Measurements from ENCODE around the gene FLT1. TPM values are rescaled to one million over a fixed set of nuclear protein-coding genes. Genes with fewer than 3 reads are reported as not detected.

The FLT1 gene
- total RNA-seq, 1 donor from 2014 or later = 6.5 TPM

GRCh38 chr13:28415994-28416421, 78.9 kb downstream of the FLT1 start:
- no peak overlapping the region for H3K4me3 Mint-ChIP-seq
- no peaks in the 10 kb centered on the region for H3K27me3 Mint-ChIP-seq (ENCODE audit: low read depth)
- H3K4me1 Mint-ChIP-seq = peaks cover 6% of the 10 kb centered on the region
- TF ChIP-seq, protein P1, sequence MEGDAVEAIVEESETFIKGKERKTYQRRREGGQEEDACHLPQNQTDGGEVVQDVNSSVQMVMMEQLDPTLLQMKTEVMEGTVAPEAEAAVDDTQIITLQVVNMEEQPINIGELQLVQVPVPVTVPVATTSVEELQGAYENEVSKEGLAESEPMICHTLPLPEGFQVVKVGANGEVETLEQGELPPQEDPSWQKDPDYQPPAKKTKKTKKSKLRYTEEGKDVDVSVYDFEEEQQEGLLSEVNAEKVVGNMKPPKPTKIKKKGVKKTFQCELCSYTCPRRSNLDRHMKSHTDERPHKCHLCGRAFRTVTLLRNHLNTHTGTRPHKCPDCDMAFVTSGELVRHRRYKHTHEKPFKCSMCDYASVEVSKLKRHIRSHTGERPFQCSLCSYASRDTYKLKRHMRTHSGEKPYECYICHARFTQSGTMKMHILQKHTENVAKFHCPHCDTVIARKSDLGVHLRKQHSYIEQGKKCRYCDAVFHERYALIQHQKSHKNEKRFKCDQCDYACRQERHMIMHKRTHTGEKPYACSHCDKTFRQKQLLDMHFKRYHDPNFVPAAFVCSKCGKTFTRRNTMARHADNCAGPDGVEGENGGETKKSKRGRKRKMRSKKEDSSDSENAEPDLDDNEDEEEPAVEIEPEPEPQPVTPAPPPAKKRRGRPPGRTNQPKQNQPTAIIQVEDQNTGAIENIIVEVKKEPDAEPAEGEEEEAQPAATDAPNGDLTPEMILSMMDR (IDR thresholded peaks at IDR 0.05; ENCODE audit: unreplicated experiment) = no peak
- H3K36me3 Mint-ChIP-seq = no peaks in the 10 kb centered on the region
- no peak for DNase-seq (ENCODE audit: low spot score in 2 of 2, unreplicated experiment in 2 of 2)
- no peak overlapping the region for H3K27ac Mint-ChIP-seq
- no peaks in the 10 kb centered on the region for H3K9me3 Mint-ChIP-seq

GRCh38 chr13:28413999-28414398, 80.9 kb downstream of the FLT1 start:
- TF ChIP-seq, protein P1 (IDR thresholded peaks at IDR 0.05; ENCODE audit: unreplicated experiment) = no peak
- Mint-ChIP-seq H3K4me1 (peaks cover 9% of the 10 kb centered on the region), H3K27ac (no peak overlapping the region), H3K4me3 (no peak overlapping the region), H3K9me3 (no peaks in the 10 kb centered on the region), H3K36me3 (no peaks in the 10 kb centered on the region), H3K27me3 (ENCODE audit: low read depth) (no peaks in the 10 kb centered on the region)
- no peak for DNase-seq (ENCODE audit: low spot score in 2 of 2, unreplicated experiment in 2 of 2)

GRCh38 chr13:28412981-28413380, 81.9 kb downstream of the FLT1 start:
- Mint-ChIP-seq H3K4me1 (peaks cover 14% of the 10 kb centered on the region), H3K36me3 (no peaks in the 10 kb centered on the region), H3K4me3 (no peak overlapping the region), H3K27ac (no peak overlapping the region), H3K9me3 (no peaks in the 10 kb centered on the region), H3K27me3 (ENCODE audit: low read depth) (no peaks in the 10 kb centered on the region)
- DNase-seq (ENCODE audit: low spot score in 2 of 2, unreplicated experiment in 2 of 2) = no peak
- TF ChIP-seq, protein P1 (IDR thresholded peaks at IDR 0.05; ENCODE audit: unreplicated experiment) = no peak

- TF ChIP-seq, protein P1 (IDR thresholded peaks at IDR 0.05; ENCODE audit: unreplicated experiment) = no peak
- H3K4me3 Mint-ChIP-seq = no peak overlapping the region
- no peaks in the 10 kb centered on the region for H3K27me3 Mint-ChIP-seq (ENCODE audit: low read depth)
- no peaks in the 10 kb centered on the region for H3K9me3 Mint-ChIP-seq
- no peak for DNase-seq (ENCODE audit: low spot score in 2 of 2, unreplicated experiment in 2 of 2)
- H3K36me3 Mint-ChIP-seq = no peaks in the 10 kb centered on the region
- H3K4me1 Mint-ChIP-seq = peaks cover 16% of the 10 kb centered on the region
- no peak overlapping the region for H3K27ac Mint-ChIP-seq
Measured at GRCh38 chr13:28411831-28412353, 83.0 kb downstream of the FLT1 start.

DNA sequence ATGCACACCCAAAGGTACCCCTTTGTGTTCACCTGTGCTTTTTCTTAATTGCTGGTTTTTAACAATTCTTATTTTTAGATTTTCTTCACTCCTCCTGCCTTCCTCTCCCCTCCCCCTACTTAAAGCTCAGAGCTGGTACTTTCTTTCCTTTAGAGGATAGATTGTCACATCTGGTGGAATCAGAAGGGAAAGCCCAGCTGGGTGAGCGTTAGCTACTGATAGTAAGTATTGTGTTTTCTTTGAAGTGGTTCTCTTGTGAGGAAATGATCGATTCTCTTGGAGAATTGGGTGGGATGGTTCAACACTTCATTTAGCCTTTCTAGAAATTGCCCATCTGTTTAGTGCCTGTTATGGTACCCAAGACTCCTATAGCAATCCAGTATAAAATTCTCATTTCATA, 84.8 kb downstream of the FLT1 start:
- Mint-ChIP-seq H3K4me3 (no peak overlapping the region), H3K4me1 (peaks cover 16% of the 10 kb centered on the region), H3K27me3 (ENCODE audit: low read depth) (no peaks in the 10 kb centered on the region), H3K27ac (no peak overlapping the region), H3K36me3 (no peaks in the 10 kb centered on the region), H3K9me3 (no peaks in the 10 kb centered on the region)
- TF ChIP-seq, protein P1 (IDR thresholded peaks at IDR 0.05; ENCODE audit: unreplicated experiment) = no peak
- no peak for DNase-seq (ENCODE audit: low spot score in 2 of 2, unreplicated experiment in 2 of 2)

DNA sequence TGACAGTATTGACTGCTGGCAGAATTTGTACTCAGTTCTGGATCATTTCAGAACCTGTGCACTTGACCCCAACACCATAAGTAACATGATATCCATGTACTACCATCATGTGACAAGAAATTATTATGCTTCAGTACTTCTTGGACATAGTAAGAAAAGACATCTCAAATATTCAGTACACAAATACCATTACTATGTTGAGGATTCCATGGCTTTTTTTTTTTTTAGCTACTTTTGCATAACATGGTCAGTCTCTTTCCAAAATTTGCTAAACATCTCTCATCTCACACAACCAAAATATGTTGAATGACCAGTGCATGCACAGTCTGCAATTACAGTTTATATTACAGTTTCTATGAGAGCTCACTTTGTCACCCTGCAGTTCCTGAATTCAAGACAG, 85.3 kb downstream of the FLT1 start:
- Mint-ChIP-seq H3K9me3 (no peaks in the 10 kb centered on the region), H3K27me3 (ENCODE audit: low read depth) (no peaks in the 10 kb centered on the region), H3K27ac (no peak overlapping the region), H3K4me3 (no peak overlapping the region), H3K4me1 (peaks cover 16% of the 10 kb centered on the region), H3K36me3 (no peaks in the 10 kb centered on the region)
- no peak for DNase-seq (ENCODE audit: low spot score in 2 of 2, unreplicated experiment in 2 of 2)
- TF ChIP-seq, protein P1 (IDR thresholded peaks at IDR 0.05; ENCODE audit: unreplicated experiment) = no peak

Data from mesothelial cell of epicardium (in vitro differentiated cells).